HG02623 (cell line): ENCODE data around the gene ANG.
A peak's percentile ranks its signal among the peaks of the same experiment; 100 is the strongest.
"Not testable (repeated sequence)": the region's sequence is repeated elsewhere in the genome, so short reads cannot be mapped to it uniquely, and the experiment has no call there.

ENCODE experiments used
- ATAC-seq: cut with Tn5 transposase; IDR thresholded peaks from one replicate; pipeline ENCODE4 v1.9.1; 2021; ENCODE audit warnings: moderate library complexity; ENCODE audit not compliant: unreplicated experiment

ANG gene

DNA sequence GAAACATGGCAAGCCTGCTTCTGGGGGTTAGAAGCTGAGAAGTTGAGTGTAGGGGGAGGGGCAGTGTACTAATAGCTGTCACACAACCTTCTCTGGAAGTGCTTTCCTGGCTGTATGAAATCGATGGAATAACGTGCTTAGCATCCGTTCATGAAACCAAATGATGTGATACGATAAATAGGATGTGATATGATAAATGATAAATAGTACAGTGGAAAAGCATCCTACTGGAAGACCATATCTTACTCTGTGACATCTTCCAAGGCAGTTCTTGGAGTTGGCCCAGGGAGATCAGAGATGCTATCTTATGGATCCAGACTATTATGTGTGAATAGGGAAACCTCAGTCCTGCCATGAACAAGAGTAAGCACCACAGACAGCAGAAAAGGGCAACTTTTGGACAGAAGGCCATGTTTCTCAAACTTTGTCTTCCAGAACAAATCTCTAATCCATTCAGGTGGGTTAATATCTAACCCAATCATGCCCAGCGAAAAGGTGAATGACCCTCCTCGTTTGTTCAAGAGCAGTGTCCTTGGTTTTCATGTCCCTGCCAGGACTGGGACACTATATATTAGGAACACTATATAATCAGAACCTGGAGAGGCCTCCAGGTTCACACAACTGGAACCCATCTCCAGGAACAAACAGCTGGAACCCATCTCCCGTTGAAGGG, at the start of gene ANG:
Gene ANG, plus strand, starts transcription at position 598 of the 673 bp plus-strand sequence. CDS start 4,801 bp downstream, outside the sequence.
- no peak for ATAC-seq

DNA sequence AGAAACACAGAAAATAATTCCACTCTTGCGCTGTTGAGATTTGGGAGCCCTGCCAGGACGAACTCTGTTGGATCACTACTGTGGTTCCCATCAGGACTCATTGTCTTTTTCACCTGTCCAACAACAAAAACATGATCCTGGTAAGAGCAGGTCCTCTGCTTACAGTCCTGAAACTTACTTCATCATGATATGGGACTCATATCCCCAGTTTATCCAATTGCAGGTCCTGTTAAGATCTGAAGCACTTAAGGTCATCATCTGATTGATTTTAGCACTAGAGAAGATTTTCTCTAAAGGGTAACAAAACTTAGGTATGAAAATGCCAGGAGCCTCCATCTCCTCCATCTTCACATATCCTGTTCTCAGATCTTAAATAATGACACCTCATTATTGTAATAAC, 47.0 kb upstream of the ANG start, which contains the start of gene OR6S1:
Gene OR6S1, minus strand, starts transcription at position 101 of the 400 bp plus-strand sequence. Its CDS starts 0 bp downstream, at position 101.
- no peak for ATAC-seq

DNA sequence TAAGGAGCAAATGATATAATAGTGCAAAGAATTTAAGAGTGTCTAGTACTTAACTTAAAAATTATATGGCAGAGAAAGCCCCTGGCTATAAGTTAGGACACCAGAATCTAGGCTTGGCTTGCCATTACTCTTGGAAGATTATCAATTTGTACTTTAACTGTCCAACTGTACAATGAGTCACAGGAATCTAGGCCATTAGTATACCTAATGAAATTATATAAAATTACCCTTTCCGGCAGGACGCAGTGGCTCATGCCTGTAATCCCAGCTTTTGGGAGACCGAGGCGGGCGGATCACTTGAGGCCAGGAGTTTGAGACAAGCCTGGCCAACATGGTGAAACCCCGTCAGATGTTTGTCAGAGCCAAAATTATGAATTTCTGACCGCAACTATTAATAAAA, 46.4 kb upstream of the ANG start:
- no peak for ATAC-seq

DNA sequence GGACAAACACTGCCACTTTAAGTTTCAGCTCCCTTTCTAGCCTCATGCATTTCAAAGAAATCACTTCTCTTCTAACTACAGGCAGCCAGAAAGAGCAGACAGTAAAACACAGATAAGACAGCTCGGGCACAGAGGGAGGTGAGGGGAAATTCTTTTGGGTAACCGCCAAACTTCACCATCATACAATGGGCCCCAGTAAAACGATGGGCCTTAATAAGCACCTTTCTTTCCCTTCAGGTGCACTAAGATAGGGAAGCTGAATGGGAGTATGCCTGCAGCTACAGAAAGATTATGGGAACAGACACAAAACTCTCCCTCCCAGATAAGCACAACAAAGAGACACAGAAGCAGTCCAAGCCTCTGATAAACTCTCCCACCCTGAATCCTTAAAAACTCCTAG, 45.8 kb upstream of the ANG start:
- not testable (repeated sequence) for ATAC-seq

DNA sequence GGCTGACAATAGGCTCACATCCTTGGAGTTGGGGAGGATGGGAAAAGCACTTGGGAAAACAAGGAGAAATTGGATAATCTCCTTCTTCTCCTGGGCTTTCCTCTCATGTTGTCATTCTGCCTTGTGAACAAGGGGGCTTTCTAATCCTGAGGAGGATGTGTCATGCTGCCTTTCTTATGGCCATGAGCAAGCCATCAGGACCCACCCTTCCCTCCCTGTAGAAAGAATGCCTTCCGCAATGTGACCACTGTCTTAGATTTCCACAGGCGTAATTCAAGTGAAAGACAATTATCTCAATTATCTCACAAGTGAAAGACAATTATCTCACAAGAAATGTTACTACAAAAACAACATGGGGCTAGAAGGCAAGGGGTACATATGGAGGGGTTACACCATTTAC, 44.0 kb upstream of the ANG start:
- no peak for ATAC-seq

DNA sequence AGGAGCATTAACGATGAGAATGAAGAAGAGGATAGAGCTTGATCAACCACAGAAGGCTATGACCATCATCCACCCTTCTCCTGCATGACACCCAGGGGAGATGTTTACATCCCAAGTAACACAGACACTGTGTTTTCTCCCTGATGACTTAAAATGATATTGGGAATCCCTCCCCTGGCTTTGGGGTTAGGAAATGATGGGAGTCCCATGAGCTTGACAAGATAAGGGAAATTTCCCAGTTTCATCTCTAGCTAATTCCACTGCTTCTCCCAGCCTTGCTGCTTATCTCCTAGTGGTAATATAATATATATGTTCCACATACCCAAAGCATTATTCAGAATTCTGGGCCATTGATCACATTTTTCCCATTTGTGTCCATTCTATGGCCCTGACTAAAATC, 43.1 kb upstream of the ANG start:
- no peak for ATAC-seq

DNA sequence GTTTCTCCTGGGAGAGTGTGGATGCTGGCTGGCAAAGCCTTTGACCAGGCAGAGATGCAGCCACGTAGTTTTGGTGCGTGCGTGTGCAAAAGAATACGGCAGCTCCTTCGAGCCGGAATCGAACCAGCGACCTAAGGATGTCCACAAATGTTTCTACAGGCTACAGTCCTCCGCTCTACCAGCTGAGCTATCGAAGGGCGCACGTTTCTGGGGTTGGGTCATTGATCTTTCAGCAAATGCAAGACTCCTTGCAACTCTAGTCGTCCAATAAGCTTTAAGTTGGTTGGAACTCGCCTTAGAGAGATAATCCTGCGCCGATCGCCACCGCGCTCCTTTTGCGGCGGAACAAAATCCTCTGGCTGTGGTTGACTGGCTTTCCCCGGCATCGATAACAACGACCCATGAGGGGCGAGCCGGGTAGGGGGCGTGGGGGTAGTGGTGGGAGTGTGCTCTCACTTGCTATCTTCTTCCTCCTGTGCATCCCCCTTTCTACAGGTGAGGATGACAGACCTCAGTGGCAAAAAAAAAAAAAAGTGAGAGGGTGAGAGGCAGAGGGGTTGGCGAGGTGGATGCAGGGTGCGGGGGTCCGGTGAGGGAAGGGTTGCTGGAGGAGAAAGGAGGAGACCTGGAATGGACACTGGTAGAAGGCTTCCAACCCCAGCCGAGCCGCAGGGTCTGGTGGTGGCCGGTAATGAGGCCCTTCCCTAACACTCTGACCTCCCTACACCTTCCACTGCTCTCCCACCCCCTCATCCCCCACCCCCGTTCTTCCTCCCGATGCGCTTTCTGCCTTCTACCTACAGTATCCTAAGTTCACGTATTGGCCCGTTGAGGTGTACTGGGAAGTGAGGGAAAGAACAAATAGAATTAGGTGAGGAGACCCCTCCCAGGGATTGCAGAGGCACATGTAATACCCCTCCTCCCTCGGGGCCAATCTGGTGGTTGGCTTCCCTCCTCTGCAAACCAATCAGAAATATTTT, 35.3 kb upstream of the ANG start:
- no peak for ATAC-seq

DNA sequence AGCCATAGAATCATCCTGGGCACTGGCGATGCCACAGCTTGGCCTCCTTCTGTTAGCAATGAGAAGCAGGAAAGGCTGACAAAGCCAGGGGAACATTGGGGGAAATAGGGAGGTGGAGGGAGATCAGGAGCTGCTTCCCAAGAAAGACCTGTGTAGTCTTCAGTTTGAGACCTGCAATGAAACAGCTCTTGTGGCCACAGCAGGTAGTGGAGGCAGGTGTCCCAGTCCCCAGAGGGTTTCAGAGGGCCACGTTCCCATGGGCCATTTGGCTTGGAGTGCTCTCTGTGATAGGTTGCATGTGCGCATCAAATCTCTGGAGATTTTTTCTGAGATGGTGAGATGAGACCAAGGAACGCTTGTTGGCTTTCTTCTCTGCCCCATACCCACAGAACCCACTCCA, 32.7 kb upstream of the ANG start:
- no peak for ATAC-seq

DNA sequence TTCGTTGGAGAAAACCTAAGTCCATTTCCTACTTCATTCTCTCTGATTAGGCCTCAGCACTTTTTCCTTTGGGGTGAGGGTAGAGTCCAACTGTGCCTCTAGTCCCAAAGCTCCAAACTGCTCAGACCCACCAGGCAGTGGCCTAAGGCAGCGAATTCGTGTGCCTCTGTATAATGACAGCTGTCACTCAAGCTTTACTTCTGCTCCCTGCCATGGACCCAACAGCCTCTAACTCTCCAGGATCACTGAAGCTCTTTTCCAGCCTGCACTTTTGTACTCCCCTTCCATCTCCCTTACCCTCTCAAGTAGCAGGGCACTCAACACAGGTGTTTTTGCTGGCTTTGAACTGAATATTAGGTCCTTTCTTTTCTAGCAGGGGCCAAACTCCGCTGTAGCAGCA, 32.3 kb upstream of the ANG start:
- no peak for ATAC-seq

DNA sequence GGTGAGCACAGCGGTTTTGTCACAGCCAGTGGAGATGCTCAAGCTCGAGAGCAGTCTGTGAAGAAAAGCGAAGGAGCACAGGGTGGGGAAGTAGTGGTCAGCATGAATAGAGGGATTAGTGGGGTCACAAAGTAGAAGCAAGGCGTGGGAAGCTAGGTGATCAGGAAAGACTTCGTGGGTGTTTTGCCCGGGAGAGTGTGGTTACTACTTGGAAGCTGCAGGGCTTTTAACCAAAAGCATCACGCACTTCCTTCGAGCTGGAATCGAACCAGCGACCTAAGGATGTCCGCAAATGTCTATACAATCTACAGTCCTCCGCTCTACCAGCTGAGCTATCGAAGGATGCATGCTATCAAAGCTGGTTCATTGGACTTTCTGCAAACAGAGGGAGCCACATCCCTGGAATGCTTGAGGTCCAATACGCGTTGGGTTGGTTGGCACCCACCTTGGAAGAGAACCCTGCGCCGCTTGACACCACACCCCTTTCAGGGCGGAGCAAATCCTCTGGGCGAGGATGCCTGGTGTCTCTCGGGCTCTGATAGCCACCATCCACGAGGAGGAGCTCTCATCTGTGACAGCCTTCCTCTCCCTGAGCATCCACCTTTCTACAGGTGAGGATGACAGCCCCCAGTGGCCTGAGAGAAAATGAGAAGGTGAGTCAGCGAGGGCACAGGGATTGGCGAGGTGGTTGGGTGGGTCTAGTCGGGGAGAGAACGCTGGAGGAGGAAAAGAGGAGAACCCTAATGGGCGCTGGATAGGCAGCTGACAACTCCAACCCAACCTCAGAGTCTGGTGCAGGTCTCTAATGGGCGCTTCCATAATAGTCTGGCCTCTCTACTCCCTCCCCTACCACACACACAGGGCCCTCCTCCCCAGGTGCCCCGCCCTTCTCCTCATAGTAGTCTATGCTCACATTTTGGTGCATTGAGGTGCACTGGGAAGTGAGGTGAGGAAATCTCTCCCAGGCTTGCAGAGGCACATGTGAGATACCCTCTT, 31.1 kb upstream of the ANG start:
- ATAC-seq, result no peak

DNA sequence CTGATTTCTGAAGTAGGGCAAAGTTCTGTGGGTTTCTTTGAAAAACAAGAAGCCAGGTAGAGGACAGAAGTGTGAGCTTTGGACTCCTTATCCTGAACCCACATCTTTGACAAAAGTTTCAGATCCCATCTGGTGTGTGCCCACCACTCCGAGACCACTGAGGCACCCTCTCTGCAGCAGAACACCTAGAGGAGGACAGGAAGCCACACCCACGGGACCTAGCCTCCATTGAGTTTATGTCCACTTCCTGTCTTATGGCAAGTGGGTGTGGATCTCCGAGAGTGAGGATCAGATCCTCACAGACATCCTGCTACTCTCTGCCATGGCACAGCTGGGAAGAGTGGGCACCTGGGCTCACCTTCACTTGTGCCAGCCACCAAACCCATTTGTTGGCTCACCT, 30.3 kb upstream of the ANG start:
- ATAC-seq, result no peak

DNA sequence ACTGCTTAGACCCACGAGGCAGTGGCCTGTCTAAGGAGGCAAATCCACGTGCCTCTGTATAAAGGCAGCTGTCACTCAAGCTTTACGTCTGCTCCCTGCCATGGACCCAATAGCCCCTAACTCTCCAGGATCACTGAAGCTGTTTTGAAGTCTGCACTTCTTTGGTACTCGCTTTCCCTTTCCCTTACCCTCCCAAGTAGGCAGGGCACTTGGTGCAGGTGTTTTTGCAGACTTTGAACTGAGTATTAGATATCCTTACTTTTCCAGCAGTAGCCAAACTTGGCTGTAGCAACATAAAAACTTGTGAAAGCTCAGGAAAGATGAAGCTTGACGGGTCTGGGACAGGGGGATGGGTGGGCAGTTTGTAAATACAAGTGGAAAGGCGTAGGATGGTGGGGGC, 29.2 kb upstream of the ANG start:
- ATAC-seq, result no peak

DNA sequence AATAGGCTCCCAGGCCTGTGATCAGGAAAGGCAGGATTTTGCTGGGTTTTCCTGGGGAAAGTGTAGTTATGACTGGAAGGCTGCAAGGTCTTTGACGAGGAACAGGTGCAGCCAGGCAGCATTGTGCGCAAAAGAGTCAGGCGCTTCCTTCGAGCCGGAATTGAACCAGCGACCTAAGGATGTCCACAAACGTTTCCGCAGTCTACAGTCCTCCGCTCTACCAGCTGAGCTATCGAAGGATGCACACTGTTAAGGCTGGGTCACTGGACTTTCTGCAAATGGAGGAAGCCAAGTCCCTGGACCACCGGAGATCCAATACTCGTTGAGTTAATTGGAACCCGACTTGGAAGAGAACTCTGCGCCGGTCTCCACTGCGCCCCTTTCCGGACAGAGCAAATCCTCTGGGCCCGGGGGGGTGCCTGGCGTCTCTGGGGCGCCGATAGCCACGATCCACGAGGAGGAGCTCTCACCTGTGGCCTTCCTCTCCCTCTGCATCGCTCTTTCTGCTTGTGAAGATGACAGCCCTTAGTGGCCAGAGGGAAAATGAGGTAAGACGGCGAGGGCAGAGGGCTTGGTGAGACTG, 28.7 kb upstream of the ANG start:
- no peak for ATAC-seq

DNA sequence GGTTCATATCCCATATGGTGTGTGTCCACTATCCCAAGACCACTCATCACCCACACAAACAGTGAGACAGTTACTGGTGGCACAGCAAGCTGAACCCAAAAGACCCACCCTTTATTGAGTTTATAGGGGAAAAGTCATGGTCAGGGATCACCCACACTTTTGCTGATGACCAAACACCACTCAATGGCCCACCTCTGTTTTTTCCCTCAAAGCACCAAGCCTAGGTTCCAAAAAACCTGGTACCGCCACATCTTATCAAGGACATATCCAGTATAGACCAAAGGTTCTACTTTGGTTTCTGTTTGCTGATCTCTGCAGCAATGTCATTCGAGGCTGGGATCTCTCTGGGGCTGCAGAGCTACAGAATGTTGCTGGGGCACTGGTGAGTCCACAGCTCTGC, 27.4 kb upstream of the ANG start:
- ATAC-seq, result no peak

DNA sequence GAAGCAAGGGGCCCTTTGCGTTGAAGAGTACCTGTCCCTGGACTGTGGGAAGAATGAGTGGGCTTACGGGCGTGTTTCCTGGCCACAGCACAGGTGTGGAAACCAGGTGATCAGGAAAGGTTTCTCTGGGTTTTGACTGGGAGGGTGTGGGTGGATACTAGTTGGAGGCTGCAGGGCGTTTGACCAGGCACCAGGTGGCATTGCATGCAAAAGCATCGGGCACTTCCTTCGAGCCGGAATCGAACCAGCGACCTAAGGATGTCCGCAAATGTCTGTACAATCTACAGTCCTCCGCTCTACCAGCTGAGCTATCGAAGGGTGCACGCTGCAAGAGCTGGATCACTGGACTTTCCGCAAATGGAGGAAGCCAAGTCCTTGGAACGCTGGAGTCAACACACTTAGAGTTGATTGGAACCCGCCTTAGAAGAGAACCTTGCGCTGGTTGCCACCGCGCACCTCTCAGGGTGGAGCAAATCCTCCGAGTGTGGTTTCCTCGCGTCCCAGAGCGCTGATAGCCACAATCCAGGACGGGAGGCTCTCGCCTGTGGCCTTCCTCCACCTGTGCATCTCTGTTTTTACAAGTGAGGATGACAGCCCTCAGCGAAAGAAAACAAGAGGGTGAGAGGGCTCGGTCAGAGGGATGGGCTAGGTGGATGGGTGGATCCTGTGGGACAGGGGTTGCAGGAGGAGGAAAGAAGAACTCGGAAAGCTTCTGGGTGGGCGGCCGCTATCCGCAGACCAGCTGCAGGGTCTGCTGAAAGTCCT, 25.4 kb upstream of the ANG start:
- peak; percentile 46 for ATAC-seq

DNA sequence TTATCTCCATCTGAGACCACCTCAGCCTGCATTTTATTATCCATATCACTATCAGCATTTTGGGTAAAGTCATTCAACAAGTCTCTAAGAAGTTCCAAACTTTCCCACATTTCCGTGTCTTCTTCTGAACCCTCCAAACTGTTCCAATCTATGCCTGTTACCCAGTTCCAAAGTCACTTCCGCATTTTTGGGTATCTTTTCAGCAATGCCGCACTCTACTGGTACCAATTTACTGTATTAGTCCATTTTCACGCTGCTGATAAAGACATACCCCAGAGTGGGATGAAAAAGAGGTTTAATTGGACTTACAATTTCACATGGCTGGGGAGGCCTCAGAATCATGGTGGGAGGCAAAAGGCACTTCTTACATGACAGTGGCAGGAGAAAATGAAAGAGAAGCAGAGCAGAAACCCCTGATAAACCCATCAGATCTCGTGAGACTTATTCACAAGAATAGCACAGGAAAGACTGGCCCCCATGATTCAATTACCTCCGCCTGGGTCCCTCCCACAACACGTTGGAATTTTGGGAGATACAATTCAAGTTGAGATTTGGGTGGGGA, 22.1 kb upstream of the ANG start:
- not testable (repeated sequence) for ATAC-seq

DNA sequence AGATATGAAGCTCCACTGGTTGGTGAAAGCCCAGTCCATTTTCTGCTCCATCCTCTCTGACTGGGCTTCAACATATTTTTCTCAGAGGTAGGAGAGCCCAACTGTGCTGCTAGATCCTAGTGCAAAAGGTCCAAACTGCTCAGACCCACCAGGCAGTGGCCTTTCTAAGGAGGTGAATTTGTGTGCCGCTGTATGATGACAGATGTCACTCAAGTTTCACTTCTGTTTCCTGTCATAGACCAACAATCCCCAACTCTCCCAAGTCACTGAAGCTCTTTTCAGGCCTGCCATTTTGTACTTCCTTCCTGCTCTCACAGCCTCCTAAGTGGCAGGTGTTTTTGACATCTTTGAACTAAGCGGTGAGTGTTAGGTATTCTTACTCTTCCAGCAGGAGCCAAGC, 20.6 kb upstream of the ANG start:
- peak; percentile 76 for ATAC-seq

DNA sequence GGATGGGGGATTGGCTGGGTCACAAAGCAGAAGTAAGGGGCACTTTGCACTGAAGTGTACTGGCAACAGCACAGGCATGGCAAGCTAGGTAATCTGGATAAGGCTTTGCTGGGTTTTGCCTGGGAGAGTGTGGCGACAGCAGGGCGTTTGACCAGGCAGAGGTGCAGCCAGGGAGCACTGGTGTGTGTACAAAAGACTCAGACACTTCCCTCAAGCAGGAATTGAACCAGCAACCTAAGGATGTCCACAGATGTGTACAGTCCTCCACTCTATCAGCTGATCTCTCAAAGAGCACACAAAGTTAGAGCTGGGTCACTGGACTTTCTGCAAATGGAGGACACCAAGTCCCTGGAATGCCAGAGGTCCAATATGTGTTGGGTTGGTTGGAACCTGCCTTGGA, 19.6 kb upstream of the ANG start:
- ATAC-seq, result no peak

DNA sequence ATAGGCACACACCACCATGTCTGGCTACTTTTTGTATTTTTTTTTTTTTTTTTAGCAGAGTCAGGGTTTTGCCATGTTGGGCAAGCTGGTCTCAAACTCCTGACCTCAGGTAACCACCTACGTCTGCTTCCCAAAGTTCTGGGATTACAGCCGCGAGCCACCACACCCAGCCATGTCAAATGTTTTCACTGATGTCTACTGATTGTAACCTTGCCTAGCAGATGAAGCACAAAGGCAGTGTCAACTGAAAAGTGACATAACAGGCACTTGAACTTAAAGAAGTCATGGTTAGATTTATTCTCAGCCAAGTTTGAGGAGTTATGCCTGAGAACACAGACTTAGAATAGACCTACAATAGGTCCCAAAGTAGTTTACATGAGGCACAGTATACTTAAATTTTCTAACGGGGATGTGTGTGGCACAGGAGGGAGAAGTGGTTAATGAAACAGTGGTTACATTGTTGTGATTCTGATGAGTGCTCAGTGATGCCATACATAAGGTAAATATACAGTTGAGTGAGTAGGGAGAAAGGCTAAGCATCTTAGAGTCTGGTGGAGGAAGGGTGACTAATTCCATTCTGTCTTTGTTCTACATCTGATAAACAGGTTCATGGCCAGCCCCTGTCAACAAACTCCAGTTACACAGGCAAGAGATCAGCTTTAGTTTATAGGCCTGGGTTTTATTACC, 16.8 kb upstream of the ANG start:
- no peak for ATAC-seq
